ENCODE data around the gene LRP3. TPM values are rescaled to one million over a fixed set of nuclear protein-coding genes. Genes with fewer than 3 reads are reported as not detected.
"Not testable (repeated sequence)": the region's sequence is repeated elsewhere in the genome, so short reads cannot be mapped to it uniquely, and the experiment has no call there.

LRP3 gene
- polyA plus RNA-seq, 3 donors: 11.1 to 42.5 (median 32.2) TPM

DNA sequence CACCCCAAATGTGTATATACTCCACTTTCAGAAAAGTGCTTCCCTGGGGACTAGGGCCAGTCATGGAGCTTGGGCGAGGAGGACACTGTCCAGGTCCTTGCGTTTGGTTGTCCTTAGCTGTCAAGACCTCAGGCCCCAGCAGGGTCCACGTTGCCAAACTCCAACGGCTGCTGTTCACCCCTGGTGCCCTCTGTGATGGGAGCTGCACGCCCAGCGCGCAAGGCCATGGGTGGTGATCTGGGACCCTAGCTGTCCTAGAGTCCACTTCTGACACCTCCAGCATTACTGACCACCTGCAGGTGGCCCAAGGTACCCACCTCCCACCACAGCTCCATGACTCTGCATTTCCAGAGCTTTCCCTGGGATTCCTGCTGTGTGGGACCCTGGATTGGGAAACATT lies 4.0 kb downstream of the LRP3 start:
- H3K27ac ChIP-seq (ENCODE audit: low read depth, low read length): no peak overlapping the region
- 86 to 91% (median 89%) methylated on average over 7 of the region's 7 CpGs for WGBS, 3 donors

DNA sequence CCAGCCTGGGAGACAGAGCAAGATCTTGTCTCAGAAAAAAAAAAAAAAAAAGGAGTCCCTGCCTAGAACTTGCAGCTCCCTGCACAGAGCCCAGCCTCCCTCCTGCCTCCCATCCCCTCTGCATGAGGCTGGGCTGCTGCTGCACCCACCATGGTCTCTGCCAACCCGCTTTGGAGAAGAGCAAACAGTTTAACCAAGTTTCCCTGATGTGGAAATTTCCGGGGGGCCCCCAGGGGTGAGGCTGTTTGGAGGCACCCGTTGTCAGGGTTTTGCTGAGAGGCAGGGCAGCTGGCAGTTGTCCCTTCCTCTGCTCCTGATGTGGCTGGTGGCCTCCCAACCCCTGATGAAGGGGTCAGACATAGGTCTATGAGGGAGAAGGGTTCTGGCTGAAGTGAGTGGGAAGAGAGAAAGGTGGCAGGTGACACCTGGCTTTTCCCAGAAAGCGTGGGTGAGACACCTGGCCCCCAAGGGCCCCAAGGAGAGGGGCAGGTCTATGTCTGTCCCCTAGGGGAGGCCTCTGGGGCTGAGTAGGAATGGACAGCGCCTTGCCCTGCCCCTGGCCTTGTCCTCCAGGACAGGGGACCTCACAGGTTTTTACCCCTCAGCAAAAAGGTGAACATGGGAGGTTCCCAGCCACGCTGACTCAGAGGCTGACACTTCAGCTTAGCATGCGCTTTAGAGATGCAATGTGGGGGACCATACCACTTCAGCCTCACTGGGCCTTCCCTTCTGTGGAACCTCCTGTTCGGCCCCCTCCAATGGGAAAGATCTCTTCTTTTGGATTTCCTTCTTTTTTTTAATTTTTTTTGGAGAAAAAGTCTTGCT lies 5.5 kb downstream of the LRP3 start:
- 60 to 66% (median 64%) methylated on average over 8 of the region's 8 CpGs for WGBS, 3 donors
- no peak overlapping the region for H3K27ac ChIP-seq (ENCODE audit: low read depth, low read length)

DNA sequence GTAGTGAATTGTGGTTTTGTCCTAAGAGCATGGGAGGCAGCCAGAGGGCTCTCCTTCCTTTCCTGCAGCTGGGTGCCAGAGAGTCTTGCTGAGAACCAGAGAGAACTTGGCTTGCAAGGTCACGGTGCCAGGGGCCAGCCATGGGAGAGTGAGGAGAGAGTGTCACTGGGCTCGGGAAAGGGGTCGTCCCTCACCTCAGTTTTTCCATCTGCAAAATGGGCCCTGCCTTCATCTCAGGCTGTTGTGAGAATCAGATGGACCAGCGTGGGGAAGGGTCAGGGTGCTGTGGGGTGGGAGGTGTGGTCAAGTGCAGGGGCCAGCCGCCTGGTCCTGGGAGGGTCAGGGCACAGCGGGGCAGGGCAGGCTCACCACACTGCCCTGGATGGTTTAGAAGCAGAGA lies 7.3 kb downstream of the LRP3 start:
- 87 to 98% (median 92%) methylated on average over 6 of the region's 6 CpGs for WGBS, 3 donors

DNA sequence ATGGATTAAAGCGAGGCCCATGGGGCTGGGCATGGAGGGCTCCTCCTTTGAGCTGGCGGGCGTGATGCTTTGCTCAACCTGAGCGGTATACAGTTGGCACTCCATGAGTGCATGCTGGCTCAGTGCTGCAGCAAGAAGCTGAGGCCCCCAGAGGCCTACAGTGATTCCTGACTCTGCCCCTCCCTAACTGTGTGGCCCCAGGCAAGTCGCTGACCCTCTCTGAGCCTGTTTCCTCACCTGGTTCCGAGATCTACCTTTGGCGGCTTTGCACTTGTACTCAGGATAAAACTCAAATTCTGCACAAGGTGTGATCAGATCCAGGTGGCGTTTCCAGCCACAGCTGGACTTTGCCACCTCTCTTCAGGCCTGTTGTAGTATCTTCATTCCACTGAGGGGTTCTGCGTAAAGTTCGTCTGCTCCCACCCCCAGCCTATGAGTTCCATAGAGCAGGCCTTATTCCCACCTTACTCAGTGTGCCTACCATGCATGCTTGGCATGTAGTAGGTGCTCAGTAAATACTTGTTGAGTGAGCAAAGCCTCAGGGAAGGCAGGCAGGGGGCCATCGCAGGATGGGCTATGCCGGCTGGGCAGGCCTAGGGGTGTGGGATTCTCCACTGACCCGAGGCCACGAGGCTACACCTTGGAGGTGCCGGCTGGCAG lies 7.9 kb downstream of the LRP3 start:
- no peak overlapping the region for H3K27ac ChIP-seq (ENCODE audit: low read depth, low read length)
- WGBS, 3 donors: 93 to 96% (median 94%) methylated on average over 15 of the region's 15 CpGs

More for the DNA sequence above, 7.3 kb downstream of the LRP3 start:
- no peak overlapping the region for H3K27ac ChIP-seq (ENCODE audit: low read depth, low read length)

DNA sequence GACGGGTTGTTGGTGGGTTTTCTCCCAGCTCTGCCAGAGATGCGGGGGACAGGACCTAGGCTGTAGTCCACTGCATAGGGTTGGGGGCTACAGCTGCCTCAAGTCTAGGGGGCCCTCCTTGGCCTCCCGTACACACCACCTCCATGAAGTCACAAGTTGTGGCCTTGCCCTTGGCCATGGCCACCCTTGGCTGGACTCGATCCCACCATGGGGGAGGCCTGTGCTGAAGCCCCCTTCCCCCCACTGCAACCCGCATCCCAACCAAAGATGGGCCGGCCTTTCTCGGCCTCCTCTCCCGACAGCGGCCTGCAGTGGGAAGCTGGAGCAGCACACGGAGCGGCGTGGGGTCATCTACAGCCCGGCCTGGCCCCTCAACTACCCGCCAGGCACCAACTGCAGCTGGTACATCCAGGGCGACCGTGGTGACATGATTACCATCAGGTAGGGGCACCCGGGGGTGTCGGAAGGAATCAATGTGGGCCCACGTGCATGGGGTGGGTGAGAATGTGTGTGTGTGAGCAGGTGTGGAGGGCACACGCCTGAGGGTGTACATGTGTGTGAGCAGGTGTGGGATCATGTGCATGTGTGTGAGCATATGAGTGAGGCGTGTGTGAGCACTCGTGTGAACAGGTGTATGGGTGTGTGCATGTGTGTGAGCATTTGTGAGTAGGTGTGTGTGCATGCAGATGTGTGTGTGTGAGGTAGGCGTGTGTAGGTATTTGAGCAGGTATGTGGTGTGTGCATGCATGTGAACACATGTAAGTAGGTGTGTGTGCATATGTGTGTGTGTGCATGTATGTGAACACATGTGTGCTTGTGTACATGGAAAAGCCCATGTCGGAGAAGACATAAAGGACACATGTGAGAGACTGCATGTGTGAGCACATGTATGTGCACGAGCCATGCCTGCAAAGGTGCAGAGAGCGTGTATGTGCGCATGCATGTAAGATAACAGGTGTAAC lies 8.7 kb downstream of the LRP3 start:
- no peak overlapping the region for H3K27ac ChIP-seq (ENCODE audit: low read depth, low read length)
- 88 to 91% (median 91%) methylated on average over 26 to 27 of the region's 27 CpGs for WGBS, 3 donors

DNA sequence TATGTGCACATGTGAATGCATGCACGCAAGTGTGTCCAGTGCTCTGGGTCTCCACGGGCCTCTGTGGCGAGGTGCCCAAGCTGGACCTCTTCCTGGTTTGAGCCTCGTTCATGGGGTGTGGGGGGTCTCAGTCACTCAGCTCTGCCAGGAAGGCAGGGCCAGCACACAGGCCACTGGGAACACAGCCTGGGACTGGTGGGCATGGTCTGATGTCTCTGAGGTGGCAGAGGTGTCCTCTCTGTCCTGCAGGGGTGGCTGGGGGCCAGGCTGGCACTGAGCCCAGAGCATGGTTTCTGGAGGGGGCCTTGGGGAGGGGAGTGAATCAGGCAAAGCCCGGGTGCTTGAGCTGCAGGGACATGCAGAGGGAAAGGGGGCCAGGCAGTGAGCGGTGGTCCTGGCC lies 9.4 kb downstream of the LRP3 start:
- 64 to 73% (median 71%) methylated on average over 6 of the region's 6 CpGs for WGBS, 3 donors
- no peak overlapping the region for H3K27ac ChIP-seq (ENCODE audit: low read depth, low read length)

DNA sequence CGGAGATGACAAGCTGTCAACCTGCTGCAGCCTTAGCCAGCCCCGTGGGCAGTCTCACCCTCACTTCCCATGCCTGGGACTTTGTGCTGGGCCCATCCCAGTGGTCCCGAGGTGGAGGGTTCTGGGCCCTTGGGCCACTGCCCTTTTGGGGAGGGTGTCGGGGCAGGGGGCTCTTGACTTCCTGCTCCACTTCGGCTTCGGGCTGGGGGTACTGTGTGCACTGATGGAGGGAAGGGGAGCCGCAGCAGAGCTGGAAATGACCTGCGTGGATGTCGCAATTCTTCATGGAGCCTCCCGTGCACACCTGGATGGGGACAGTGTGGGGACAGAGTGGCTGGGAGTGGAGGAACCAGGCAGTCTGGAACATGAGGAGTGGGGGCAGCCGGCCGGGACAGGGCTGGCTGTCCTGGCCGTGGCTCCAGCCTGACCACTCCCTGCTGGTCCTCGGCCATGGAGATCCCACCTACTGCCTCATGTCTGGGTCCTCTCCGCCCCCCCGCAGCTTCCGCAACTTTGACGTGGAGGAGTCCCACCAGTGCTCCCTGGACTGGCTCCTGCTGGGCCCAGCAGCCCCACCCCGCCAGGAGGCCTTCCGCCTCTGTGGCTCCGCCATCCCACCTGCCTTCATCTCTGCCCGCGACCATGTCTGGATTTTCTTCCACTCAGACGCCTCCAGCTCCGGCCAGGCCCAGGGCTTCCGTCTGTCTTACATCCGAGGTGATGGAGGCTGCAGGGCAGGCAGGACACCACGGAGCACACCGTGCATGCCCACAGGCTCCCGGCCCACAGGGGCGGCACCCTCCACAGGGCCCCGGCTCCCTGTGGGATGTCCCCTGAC lies 10.2 kb downstream of the LRP3 start:
- 89 to 91% (median 90%) methylated on average over 28 to 32 of the region's 32 CpGs for WGBS, 3 donors
- H3K27ac ChIP-seq (ENCODE audit: low read depth, low read length): no peak overlapping the region

DNA sequence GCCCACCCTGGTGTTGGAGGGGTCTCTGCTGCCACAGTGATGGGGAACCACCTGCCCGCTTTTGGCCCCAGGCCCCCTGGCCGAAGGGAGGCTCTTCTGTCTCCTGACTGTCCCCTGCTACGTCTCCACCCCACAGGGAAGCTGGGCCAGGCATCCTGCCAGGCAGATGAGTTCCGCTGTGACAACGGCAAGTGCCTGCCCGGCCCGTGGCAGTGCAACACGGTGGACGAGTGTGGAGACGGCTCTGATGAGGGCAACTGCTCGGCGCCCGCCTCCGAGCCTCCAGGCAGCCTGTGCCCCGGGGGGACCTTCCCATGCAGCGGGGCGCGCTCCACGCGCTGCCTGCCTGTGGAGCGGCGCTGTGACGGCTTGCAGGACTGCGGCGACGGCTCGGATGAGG lies 11.0 kb downstream of the LRP3 start:
- 89 to 95% (median 93%) methylated on average over 27 of the region's 27 CpGs for WGBS, 3 donors
- no peak overlapping the region for H3K27ac ChIP-seq (ENCODE audit: low read depth, low read length)

DNA sequence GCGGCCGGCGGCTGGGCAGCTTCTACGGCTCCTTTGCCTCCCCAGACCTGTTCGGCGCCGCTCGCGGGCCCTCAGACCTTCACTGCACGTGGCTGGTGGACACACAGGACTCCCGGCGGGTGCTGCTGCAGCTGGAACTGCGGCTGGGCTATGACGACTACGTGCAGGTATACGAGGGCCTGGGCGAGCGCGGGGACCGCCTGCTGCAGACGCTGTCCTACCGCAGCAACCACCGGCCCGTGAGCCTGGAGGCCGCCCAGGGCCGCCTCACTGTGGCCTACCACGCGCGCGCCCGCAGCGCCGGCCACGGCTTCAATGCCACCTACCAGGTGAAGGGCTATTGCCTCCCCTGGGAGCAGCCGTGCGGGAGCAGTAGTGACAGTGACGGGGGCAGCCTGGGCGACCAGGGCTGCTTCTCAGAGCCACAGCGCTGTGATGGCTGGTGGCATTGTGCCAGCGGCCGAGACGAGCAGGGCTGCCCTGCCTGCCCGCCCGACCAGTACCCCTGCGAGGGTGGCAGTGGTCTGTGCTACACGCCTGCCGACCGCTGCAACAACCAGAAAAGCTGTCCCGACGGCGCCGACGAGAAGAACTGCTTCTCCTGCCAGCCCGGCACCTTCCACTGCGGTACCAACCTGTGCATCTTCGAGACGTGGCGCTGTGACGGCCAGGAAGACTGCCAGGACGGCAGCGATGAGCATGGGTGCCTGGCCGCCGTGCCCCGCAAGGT lies 11.6 kb downstream of the LRP3 start:
- 93 to 96% (median 95%) methylated on average over 56 to 64 of the region's 64 CpGs for WGBS, 3 donors
- H3K27ac ChIP-seq (ENCODE audit: low read depth, low read length): no peak overlapping the region

DNA sequence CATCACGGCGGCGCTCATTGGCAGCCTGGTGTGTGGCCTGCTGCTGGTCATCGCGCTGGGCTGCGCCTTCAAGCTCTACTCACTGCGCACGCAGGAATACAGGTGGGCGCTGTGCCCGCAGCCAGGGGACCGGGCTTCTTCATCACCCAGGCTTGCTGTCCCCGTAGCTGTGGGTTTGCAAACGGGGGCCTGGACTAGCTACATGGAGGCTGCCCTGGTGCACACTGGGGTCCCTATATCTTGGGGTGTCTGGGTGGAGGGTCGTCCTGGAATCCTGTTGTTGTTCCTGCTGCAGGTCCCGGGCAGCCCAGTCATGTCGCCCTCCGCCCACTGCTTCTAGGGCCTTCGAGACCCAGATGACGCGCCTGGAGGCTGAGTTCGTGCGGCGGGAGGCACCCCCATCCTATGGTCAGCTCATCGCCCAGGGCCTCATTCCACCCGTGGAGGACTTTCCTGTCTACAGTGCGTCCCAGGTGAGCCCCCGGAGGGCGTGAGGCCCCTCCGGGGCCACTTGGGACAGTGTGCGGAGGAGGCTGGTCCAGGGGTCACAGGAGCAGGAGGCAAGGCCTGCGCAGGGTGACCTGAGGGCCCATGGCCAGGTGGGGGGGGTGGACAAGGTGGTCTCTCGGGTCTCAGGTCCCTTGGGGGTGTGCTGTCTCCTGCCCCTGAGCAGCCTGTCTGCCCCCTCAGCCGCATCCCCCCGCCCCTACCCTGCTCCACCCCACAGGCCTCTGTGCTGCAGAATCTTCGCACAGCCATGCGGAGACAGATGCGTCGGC lies 12.3 kb downstream of the LRP3 start:
- 94 to 98% (median 95%) methylated on average over 36 to 38 of the region's 38 CpGs for WGBS, 3 donors
- H3K27ac ChIP-seq (ENCODE audit: low read depth, low read length): no peak overlapping the region

DNA sequence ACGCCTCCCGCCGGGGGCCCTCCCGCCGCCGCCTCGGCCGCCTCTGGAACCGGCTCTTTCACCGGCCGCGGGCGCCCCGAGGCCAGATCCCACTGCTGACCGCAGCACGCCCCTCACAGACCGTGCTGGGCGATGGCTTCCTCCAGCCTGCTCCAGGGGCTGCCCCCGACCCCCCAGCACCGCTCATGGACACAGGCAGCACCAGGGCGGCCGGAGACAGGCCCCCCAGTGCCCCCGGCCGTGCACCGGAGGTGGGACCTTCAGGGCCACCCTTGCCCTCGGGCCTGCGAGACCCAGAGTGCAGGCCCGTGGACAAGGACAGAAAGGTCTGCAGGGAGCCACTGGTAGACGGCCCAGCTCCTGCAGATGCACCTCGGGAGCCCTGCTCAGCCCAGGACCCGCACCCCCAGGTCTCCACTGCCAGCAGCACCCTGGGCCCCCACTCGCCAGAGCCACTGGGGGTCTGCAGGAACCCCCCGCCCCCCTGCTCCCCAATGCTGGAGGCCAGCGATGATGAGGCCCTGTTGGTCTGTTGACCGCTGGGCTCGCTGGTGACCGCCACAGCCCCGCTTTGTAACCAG lies 13.0 kb downstream of the LRP3 start:
- 89 to 94% (median 94%) methylated on average over 18 to 38 of the region's 38 CpGs for WGBS, 3 donors
- no peak overlapping the region for H3K27ac ChIP-seq (ENCODE audit: low read depth, low read length)

DNA sequence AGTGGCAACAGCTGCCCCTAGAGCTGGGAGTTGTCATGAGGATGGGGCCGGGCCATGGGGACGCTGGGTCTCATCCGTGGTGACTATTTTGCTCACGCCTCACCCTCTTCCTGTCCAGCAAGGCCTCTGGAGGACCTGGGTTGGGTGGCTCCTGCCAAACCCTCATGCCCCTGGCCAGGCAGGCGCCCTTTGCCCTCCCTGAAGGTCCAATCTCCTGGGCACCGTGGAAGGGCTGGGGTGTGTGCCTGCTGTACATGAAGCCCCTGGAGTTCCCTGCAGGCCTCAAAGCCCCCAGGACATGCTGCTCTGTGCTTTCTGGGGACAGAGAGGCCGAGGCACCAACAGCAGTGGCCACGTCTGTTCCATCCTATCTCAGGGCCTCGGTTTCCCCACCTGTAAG lies 13.8 kb downstream of the LRP3 start:
- 73 to 86% (median 80%) methylated on average over 9 of the region's 9 CpGs for WGBS, 3 donors
- H3K27ac ChIP-seq (ENCODE audit: low read depth, low read length): no peak overlapping the region

DNA sequence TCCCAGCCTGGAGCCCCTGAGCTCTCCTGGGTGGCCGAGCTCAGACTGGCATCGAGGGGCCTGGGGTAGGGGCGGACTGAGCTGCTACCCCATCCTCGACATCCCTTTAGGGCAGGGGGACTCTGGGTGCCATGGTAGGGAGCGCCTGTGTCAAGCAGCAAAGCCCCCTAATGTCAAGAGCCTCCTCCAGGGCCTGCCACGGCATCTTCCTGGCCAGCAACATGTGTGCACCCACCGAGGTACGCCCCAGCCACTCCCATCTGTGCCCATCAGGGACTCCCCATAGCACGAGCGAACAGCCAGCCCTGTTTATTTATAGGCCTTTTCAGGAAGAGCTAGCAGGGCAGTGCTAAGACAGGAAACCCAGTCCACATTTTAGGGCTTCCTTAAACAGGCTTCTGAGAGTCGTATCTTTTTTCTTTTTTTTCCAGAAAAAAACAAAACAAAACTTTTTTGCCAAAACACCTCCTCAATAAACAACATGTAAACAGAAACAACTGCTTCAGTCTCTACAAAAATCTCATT lies 14.3 kb downstream of the LRP3 start:
- 54 to 77% (median 55%) methylated on average over 11 of the region's 11 CpGs for WGBS, 3 donors
- no peak overlapping the region for H3K27ac ChIP-seq (ENCODE audit: low read depth, low read length)

DNA sequence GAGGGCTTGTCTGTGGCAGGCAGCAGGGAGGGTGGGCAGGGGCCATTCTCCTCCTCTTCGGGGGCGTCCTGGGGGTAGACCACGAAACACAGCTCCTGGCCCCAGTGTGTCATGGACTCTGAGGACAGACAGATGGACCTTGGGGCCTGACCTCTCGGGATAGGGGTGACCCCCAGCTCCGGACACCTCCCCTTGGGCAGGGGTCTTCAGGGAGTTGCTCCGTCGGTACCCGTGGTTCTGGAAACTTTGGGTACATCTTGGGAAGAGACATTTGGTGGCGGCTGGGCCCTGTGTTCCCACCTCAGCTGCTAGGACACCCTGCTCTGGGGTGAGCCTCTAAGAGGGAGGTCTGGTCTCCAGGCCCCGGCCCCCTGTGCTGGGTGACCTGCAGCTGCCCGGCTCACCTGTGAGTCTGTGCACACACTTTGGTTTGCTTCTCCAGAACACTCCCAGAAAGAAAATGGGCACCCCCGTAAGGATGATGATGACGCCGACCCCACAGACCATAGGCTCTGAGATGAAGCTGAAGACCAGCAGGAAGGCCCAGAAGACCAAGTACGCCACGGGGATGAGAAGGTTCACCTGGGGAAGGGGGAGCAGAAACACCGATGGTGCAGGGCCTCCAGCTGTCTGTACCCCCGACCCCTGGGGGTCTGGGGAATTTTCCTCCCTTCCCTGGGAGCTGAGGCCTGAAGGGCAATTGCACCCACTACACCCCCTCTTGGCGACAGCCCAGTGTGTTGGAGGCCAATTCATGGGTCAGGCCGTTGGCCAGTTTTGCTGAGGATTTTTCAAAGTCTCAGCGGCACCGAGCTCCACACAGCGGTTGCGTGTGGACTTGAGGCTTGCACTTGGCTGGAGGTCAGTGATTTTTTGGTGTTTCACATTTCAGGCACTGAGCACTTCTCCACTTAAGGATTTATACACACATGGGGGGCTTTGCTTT lies 15.0 kb downstream of the LRP3 start:
- WGBS, 3 donors: 73 to 80% (median 77%) methylated on average over 24 of the region's 24 CpGs

DNA sequence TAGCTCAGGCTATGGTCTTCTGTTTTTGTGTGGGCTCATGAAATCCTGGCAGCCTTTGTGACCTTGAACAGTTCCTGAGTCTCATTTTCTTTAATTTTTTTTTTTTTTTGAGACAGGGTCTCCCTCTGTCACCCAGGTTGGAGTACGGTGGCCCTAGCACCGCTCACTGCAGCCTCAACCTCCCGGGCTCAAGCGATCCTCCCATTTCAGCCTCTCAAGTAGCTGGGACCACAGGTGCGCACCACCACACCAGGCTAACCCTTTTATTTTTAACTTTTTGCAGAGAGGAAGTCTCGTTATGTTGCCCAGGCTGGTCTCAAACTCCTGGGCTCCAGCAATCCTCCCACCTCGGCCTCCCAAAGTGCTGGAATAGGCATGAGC lies 15.7 kb downstream of the LRP3 start:
- 92 to 97% (median 93%) methylated on average over 7 of the region's 7 CpGs for WGBS, 3 donors
- not testable (repeated sequence) for H3K27ac ChIP-seq (ENCODE audit: low read depth, low read length)

More for the DNA sequence above, 15.0 kb downstream of the LRP3 start:
- H3K27ac ChIP-seq (ENCODE audit: low read depth, low read length): no peak overlapping the region

All from adipose tissue (tissue), 3 donors.